CD4-positive, alpha-beta T cell (primary cell): ENCODE measurements around the gene NR2F1-AS1. TPM values are rescaled to one million over a fixed set of nuclear protein-coding genes. Genes with fewer than 3 reads are reported as not detected.
A peak's percentile ranks its signal among the peaks of the same experiment; 100 is the strongest.

Experiments
- ATAC-seq: fragments of 200-7000 bp; cut with Tn5 transposase; one replicate; pipeline ENCODE4 v1.10.0; 2022; ENCODE audit warnings: mild to moderate bottlenecking; ENCODE audit not compliant: poor library complexity
- CTCF ChIA-PET: fragments of 350-600 bp; sonication (Branson Sonifier 250); formaldehyde crosslinking; loops from one replicate; lab custom pipeline; 2021; ENCODE audit warnings: antibody characterized with exemption, inconsistent platforms; lab: Charles Lee
- POLR2A ChIA-PET: fragments of 350-600 bp; sonication (Branson Sonifier 250); formaldehyde crosslinking; loops from one replicate; lab custom pipeline; 2021; ENCODE audit warnings: antibody characterized with exemption, inconsistent platforms; lab: Charles Lee
- DNase-seq, 14 experiments: peaks; one replicate each; pipeline ENCODE4 v3.0.0-alpha.2; 2013 to 2020; ENCODE audit warnings: mixed read lengths in 2 of 14
- H3K27ac ChIP-seq, 2 donors: one replicate each; pipeline versions ENCODE4 v1.5.1 to v1.7.0; 2013; ENCODE audit warnings: low read length in 2 of 2, low read depth in 1 of 2, mild to moderate bottlenecking in 1 of 2
- H3K27me3 ChIP-seq, 2 experiments: 1 replicate in 1 of 2; 2 replicates in 1 of 2; pipeline versions ENCODE4 v1.6.1 to v1.7.0; 2013; ENCODE audit warnings: low read length in 2 of 2, control low read depth in 1 of 2, mild to moderate bottlenecking in 1 of 2, moderate library complexity in 1 of 2; ENCODE audit not compliant: insufficient read depth in 2 of 2, control insufficient read depth in 1 of 2
- H3K36me3 ChIP-seq: one replicate; pipeline ENCODE4 v1.6.1; 2013; ENCODE audit warnings: low read length, control low read depth; ENCODE audit not compliant: insufficient read depth
- H3K4me1 ChIP-seq: one replicate; pipeline ENCODE4 v1.6.1; 2013; ENCODE audit warnings: low read length, control low read depth; ENCODE audit not compliant: insufficient read depth
- H3K4me3 ChIP-seq: one replicate; pipeline ENCODE4 v1.5.1; 2013; ENCODE audit warnings: mild to moderate bottlenecking, low read length, moderate library complexity
- H3K9me3 ChIP-seq, 2 experiments: 1 replicate in 1 of 2; 2 replicates in 1 of 2; pipeline versions ENCODE4 v1.6.1 to v1.7.0; 2013; ENCODE audit warnings: low read length in 2 of 2, mild to moderate bottlenecking in 2 of 2, control low read depth in 1 of 2, moderate library complexity in 1 of 2; ENCODE audit not compliant: control insufficient read depth in 1 of 2, insufficient read depth in 1 of 2
- H3K27ac Mint-ChIP-seq: one replicate; pipeline ENCODE4 v1.8.0; 2020; ENCODE audit warnings: mixed read lengths
- H3K27me3 Mint-ChIP-seq: one replicate; pipeline ENCODE4 v1.8.0; 2021; ENCODE audit warnings: mixed read lengths
- H3K36me3 Mint-ChIP-seq: one replicate; pipeline ENCODE4 v1.8.0; 2021; ENCODE audit warnings: low read depth, mixed read lengths
- H3K4me1 Mint-ChIP-seq: one replicate; pipeline ENCODE4 v1.8.0; 2021; ENCODE audit warnings: low read depth, mixed read lengths
- H3K4me3 Mint-ChIP-seq: one replicate; pipeline ENCODE4 v1.8.0; 2020; ENCODE audit warnings: mild to moderate bottlenecking, mixed read lengths
- H3K9me3 Mint-ChIP-seq: one replicate; pipeline ENCODE4 v1.8.0; 2020; ENCODE audit warnings: mixed read lengths
- CTCF ChIP-seq: fragments of 200-600 bp; IDR thresholded peaks from one replicate; pipeline ENCODE4 v1.8.0; 2022; ENCODE audit warnings: antibody characterized with exemption, mild to moderate bottlenecking
- intact Hi-C, 2 experiments: fragments of 100-400 bp; cut with DNase I in 1 of 2; cut with micrococcal nuclease in 1 of 2; formaldehyde crosslinking; loops; one replicate each; pipeline versions ENCODE4 v1.15.1 to v1.9.0; 2023 to 2025; cut with DNase I, micrococcal nuclease
- total RNA-seq, 174 experiments: library from RNA in 2 of 174; stranded (reverse) in 2 of 174; gene quantifications; one replicate each; pipeline ENCODE4 v1.2.3 and lab custom pipeline; 2021 to 2026

NR2F1-AS1 gene
- total RNA-seq, 2 experiments from 2014 or later, result not detected

- no peak for TF ChIP-seq CTCF
- no peak overlapping the region for H3K27ac ChIP-seq
- H3K36me3 ChIP-seq, result no peaks in the 10 kb centered on the region
- Mint-ChIP-seq H3K36me3 (no peaks in the 10 kb centered on the region), H3K4me3 (no peak overlapping the region), H3K9me3 (no peaks in the 10 kb centered on the region), H3K4me1 (peaks cover 18% of the 10 kb centered on the region), H3K27me3 (peaks cover 82% of the 10 kb centered on the region), H3K27ac (peak overlapping the region; percentile 3)
- CTCF ChIA-PET, result no interaction called here
- POLR2A ChIA-PET, result no interaction called here
- DNase-seq (peak in 2 of 14 experiments; percentile 25 to 30), ATAC-seq (peak; percentile 22)
- no peak overlapping the region for H3K4me3 ChIP-seq
- H3K27me3 ChIP-seq, result peaks cover 67 to 76% of the 10 kb centered on the region in 2 experiments
- H3K4me1 ChIP-seq, result peaks cover 21% of the 10 kb centered on the region
- intact Hi-C loops, result no loop called here
- peaks cover 0 to 32% of the 10 kb centered on the region in 2 experiments for H3K9me3 ChIP-seq
Measured at GRCh38 chr5:93588352-93589151, 7.5 kb upstream of the NR2F1-AS1 start.

GRCh38 chr5:93587597-93588351 is 6.8 kb upstream of the NR2F1-AS1 start:
- Mint-ChIP-seq H3K36me3 (no peaks in the 10 kb centered on the region), H3K27me3 (peaks cover 75% of the 10 kb centered on the region), H3K27ac (no peak overlapping the region), H3K4me1 (peaks cover 18% of the 10 kb centered on the region), H3K4me3 (peak overlapping the region; percentile 20), H3K9me3 (no peaks in the 10 kb centered on the region)
- ATAC-seq, result no peak
- no peak overlapping the region for H3K27ac ChIP-seq
- H3K9me3 ChIP-seq, result peaks cover 0 to 31% of the 10 kb centered on the region in 2 experiments
- no peak overlapping the region for H3K4me3 ChIP-seq
- CTCF ChIA-PET, result interaction anchor here (1.3 kb wide), 1 partner anchor 10 kb away, joined by 6 read pairs; no protein-coding TSS in a partner anchor
- POLR2A ChIA-PET, result no interaction called here
- intact Hi-C loops, result no loop called here
- H3K4me1 ChIP-seq, result peaks cover 26% of the 10 kb centered on the region
- H3K27me3 ChIP-seq, result peaks cover 67 to 76% of the 10 kb centered on the region in 2 experiments
- no peak for DNase-seq
- H3K36me3 ChIP-seq, result no peaks in the 10 kb centered on the region
- no peak for TF ChIP-seq CTCF

- Mint-ChIP-seq H3K27ac (no peak overlapping the region), H3K9me3 (no peaks in the 10 kb centered on the region), H3K27me3 (peaks cover 67% of the 10 kb centered on the region), H3K4me3 (peak overlapping the region; percentile 30), H3K4me1 (peaks cover 18% of the 10 kb centered on the region), H3K36me3 (no peaks in the 10 kb centered on the region)
- Histone ChIP-seq H3K27me3 (peaks cover 68 to 80% of the 10 kb centered on the region in 2 experiments), H3K27ac (no peak overlapping the region), H3K9me3 (peaks cover 0 to 32% of the 10 kb centered on the region in 2 experiments), H3K4me1 (peaks cover 29% of the 10 kb centered on the region), H3K4me3 (no peak overlapping the region), H3K36me3 (no peaks in the 10 kb centered on the region)
- CTCF ChIA-PET, result interaction anchor here (0.7 to 1.3 kb wide), 3 partner anchors 11 to 850 kb away, joined by 3 to 6 read pairs (median 4); no protein-coding TSS in a partner anchor
- POLR2A ChIA-PET, result interaction anchor here (0.9 kb wide), 1 partner anchor 9 kb away, joined by 6 read pairs; no protein-coding TSS in a partner anchor
- no peak for ATAC-seq
- DNase-seq, result no peak
- intact Hi-C loops, result no loop called here
- no peak for TF ChIP-seq CTCF
Measured at GRCh38 chr5:93586736-93587596, 5.9 kb upstream of the NR2F1-AS1 start.
